ENCODE measurements around the gene TRIOBP. TPM values are rescaled to one million over a fixed set of nuclear protein-coding genes. Genes with fewer than 3 reads are reported as not detected.

TRIOBP gene
- total and polyA plus RNA-seq, 7 donors, result 19.1 to 42.7 (median 24.6) TPM

DNA sequence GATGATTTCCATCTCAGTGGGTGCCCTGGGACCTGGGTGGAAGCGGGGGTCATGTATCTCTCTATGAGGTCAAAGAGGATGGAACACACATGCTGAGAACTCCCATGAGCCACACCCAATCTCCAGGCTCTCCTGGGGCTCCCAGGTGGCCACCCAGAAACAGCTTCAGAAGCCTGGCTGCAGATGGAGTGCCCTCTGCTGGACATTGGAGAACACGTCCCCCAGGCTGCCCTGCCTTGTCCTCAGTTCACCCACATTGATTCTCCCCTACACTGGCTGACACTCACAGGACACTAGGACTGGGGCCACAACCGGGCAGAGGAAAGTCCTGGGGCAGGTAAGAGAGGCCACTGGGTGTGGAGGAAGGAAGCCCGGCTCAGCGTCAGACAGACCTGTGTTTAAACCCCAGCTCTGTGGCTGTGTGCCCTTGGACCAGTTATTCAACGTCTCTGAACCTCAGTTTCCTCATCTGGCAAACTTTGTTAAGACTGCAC, 15.2 kb upstream of the TRIOBP start:
- no peaks in the 10 kb centered on the region for H3K9me3 ChIP-seq
- DNase-seq (peak; percentile 76 to 86), ATAC-seq (peak; percentile 44 to 61 (median 57))
- intact Hi-C loops (cut with DNase I), result loop anchor here (1.0 to 2.0 kb wide), 3 partner anchors 21 to 39 kb away; no protein-coding TSS in a partner anchor
- TF ChIP-seq, protein P1, sequence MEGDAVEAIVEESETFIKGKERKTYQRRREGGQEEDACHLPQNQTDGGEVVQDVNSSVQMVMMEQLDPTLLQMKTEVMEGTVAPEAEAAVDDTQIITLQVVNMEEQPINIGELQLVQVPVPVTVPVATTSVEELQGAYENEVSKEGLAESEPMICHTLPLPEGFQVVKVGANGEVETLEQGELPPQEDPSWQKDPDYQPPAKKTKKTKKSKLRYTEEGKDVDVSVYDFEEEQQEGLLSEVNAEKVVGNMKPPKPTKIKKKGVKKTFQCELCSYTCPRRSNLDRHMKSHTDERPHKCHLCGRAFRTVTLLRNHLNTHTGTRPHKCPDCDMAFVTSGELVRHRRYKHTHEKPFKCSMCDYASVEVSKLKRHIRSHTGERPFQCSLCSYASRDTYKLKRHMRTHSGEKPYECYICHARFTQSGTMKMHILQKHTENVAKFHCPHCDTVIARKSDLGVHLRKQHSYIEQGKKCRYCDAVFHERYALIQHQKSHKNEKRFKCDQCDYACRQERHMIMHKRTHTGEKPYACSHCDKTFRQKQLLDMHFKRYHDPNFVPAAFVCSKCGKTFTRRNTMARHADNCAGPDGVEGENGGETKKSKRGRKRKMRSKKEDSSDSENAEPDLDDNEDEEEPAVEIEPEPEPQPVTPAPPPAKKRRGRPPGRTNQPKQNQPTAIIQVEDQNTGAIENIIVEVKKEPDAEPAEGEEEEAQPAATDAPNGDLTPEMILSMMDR (IDR thresholded peaks at IDR 0.05), result peak; percentile 85
- H3K36me3 ChIP-seq (ENCODE audit: insufficient read depth in 1 of 2, low read depth in 1 of 2), result peaks cover 0 to 32% of the 10 kb centered on the region in 2 donors
- WGBS, 3 donors, result 17 to 20% (median 19%) methylated on average over 6 of the region's 6 CpGs
- peaks cover 16% of the 10 kb centered on the region for H3K4me1 ChIP-seq
- no peak overlapping the region for H3K4me3 ChIP-seq
- H3K27me3 ChIP-seq (ENCODE audit: insufficient read depth in 3 of 3, low read length in 2 of 3), result no peaks in the 10 kb centered on the region
- no peak overlapping the region for H3K27ac ChIP-seq

DNA sequence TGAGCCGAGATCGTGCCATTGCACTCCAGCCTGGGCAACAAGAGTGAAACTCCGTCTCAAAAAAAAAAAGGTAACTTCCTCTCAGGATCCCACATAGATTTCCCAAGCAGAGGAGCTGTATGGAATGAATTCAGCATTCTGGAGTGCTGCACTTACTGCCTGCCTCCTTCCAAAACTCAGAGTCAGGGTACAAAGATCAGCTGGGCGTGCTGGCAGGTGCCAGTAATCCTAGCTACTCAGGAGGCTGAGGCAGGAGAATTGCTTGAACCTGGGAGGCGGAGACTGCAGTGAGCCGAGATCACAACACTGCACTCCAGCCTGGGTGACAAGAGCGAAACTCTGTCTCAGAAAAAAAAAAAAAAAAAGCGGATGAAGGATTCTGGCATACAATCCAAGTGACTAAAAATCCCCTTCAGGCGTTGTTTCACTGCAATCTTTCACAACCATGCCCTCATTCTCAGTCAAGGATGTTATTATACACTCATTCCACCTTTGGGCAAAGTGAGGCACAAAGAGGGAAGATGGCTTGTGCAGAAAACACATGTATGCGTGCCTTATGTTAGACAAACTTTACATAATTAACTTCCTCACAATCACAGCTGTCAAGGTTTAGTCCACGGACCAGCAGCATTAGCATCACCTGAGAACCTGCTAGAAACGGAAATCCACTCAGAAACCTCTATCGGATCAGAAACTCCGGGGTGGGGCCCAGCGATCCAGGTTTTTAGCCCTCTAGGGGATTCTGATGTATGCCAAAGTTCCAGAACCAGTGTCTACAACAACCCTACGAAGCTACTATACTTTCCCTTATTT, 11.8 kb upstream of the TRIOBP start:
- ATAC-seq (no peak), DNase-seq (no peak)
- Histone ChIP-seq H3K4me1 (peaks cover 20% of the 10 kb centered on the region), H3K4me3 (no peak overlapping the region), H3K36me3 (ENCODE audit: insufficient read depth in 1 of 2, low read depth in 1 of 2) (peaks cover 0 to 30% of the 10 kb centered on the region in 2 donors), H3K9me3 (no peaks in the 10 kb centered on the region), H3K27ac (no peak overlapping the region), H3K27me3 (ENCODE audit: insufficient read depth in 3 of 3, low read length in 2 of 3) (no peaks in the 10 kb centered on the region)
- TF ChIP-seq, protein P1 (IDR thresholded peaks at IDR 0.05), result no peak
- intact Hi-C loops (cut with DNase I), result no loop called here
- WGBS, 3 donors, result 72 to 80% (median 75%) methylated on average over 16 of the region's 16 CpGs

DNA sequence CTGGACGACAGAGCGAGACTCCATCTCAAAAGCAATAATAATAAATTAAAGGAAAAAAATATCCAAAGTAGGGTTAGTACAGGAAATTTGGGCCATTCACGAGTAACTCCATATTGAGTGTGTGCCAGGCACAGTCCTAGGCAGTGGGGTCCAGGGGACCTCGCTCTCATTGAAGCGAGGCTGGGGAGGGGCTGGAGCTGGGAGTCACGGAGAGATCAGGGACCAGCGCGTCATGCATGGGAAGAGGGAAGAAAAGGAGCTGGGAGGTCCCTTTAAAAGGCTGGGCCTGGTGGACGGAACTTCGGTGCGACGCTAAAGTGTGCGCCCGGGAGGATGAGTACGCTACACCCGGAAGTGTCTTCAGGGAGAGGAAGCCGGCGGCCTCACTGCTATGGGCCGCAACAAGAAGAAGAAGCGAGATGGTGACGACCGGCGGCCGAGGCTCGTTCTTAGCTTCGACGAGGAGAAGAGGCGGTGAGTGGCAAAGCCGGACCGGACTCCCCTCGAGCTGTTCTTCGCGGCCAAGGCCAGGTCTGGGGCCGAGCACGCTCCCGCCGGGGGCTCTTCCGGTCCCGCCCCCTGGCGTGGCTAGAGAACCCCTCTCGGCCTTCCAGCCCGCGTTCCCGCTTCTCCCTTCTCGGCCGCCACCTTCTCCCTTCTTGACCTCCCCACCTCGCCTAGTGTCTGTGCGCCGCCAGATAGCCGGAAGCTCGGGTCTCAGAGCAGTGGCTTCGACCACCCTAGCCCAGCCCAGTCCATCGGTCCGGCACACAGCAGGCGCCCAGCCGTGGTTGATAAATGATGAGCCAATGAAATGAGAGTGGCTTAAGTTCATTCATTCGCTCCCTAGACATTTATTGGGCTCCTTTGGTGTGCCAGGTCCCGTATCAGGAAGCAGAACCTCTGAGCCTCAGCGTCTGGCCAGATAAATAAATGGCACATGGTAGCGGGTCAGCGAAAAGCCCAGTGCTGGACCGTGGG, 10.6 kb upstream of the TRIOBP start, which contains the start of gene NOL12:
Gene NOL12, plus strand, starts transcription at position 342 of the 981 bp plus-strand sequence. Its CDS starts 50 bp downstream, at position 392.
- TF ChIP-seq, protein P1 (IDR thresholded peaks at IDR 0.05), result no peak
- intact Hi-C loops (cut with DNase I), result loop anchor here in 1 of 2 donors (1.0 kb wide), 1 partner anchor 28 kb away; the partner anchor contains the start of gene PDXP
- Histone ChIP-seq H3K36me3 (ENCODE audit: insufficient read depth in 1 of 2, low read depth in 1 of 2) (peaks cover 0 to 36% of the 10 kb centered on the region in 2 donors), H3K27me3 (ENCODE audit: insufficient read depth in 3 of 3, low read length in 2 of 3) (no peaks in the 10 kb centered on the region), H3K27ac (peak within 1 kb of the TSS; percentile 99), H3K9me3 (no peaks in the 10 kb centered on the region), H3K4me1 (peaks cover 18% of the 10 kb centered on the region), H3K4me3 (peak within 1 kb of the TSS; percentile 78)
- ATAC-seq (peak; percentile 86 to 94 (median 90)), DNase-seq (peak; percentile 79 to 89)
- WGBS, 3 donors, result 2% methylated on average over 43 to 62 of the region's 62 CpGs

DNA sequence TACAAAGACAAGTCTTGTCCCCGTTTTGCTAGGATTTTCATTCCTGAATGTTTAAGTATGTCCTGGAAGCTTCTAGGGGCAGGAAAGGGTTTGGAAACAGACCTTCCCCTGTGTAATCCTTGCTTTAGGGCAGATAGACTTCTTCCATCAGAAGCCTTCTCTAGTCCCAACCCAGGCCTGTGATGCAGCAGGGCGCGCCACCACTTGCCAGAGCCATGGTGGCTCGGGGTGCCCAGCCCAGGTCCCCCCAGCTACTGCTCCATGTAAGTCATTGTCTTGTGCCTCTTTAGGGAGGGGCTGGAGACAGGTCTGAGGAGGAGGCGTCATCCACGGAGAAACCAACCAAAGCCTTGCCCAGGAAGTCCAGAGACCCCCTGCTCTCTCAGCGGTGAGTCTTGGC, 6.4 kb upstream of the TRIOBP start:
- 86 to 92% (median 89%) methylated on average over 7 of the region's 7 CpGs for WGBS, 3 donors
- ATAC-seq (no peak), DNase-seq (no peak)
- H3K4me3 ChIP-seq, result no peak overlapping the region
- H3K36me3 ChIP-seq (ENCODE audit: insufficient read depth in 1 of 2, low read depth in 1 of 2), result peaks cover 0 to 67% of the 10 kb centered on the region in 2 donors
- no peak overlapping the region for H3K27ac ChIP-seq
- H3K27me3 ChIP-seq (ENCODE audit: insufficient read depth in 3 of 3, low read length in 2 of 3), result no peaks in the 10 kb centered on the region
- intact Hi-C loops (cut with DNase I), result no loop called here
- TF ChIP-seq, protein P1 (IDR thresholded peaks at IDR 0.05), result no peak
- H3K4me1 ChIP-seq, result peaks cover 20% of the 10 kb centered on the region
- no peaks in the 10 kb centered on the region for H3K9me3 ChIP-seq
